Heart right ventricle (tissue), 16 donors: ENCODE data around the gene AP5S1. TPM values are rescaled to one million over a fixed set of nuclear protein-coding genes. Genes with fewer than 3 reads are reported as not detected.

Experiments used
- ATAC-seq, 8 donors: fragments of 200-7000 bp; cut with Tn5 transposase; one replicate each; pipeline ENCODE4 v1.9.1; 2020; ENCODE audit warnings: mild to moderate bottlenecking in 8 of 8, moderate library complexity in 8 of 8, moderate number of reproducible peaks in 1 of 8
- DNase-seq, 2 donors: peaks; one replicate each; pipeline ENCODE4 v3.0.0-alpha.2; 2020
- H3K27ac ChIP-seq, 10 donors: fragments of 200-600 bp; sonication (generic) in 2 of 10; one replicate each; pipeline versions ENCODE4 v1.5.0 to v1.8.0; 2020 to 2022; ENCODE audit warnings: mild to moderate bottlenecking in 3 of 10
- H3K27me3 ChIP-seq, 7 donors: fragments of 200-600 bp; one replicate each; pipeline ENCODE4 v1.8.0; 2021 to 2022; ENCODE audit warnings: mild to moderate bottlenecking in 2 of 7
- H3K36me3 ChIP-seq, 9 donors: fragments of 200-600 bp; sonication (generic) in 1 of 9; one replicate each; pipeline versions ENCODE4 v1.5.0 to v1.8.0; 2020 to 2022; ENCODE audit warnings: mild to moderate bottlenecking in 2 of 9
- H3K4me1 ChIP-seq, 9 donors: fragments of 200-600 bp; sonication (generic) in 1 of 9; one replicate each; pipeline versions ENCODE4 v1.5.0 to v1.8.0; 2020 to 2022; ENCODE audit warnings: mild to moderate bottlenecking in 4 of 9
- H3K4me3 ChIP-seq, 10 donors: fragments of 200-600 bp; sonication (generic) in 2 of 10; one replicate each; pipeline versions ENCODE4 v1.5.0 to v1.8.0; 2020 to 2022; ENCODE audit warnings: mild to moderate bottlenecking in 7 of 10, moderate library complexity in 2 of 10
- H3K9me3 ChIP-seq, 11 donors: fragments of 200-600 bp in 10 of 11; sonication (generic) in 2 of 11; one replicate each; pipeline versions ENCODE4 v1.5.0 to v1.8.0; 2013 to 2022; ENCODE audit warnings: mild to moderate bottlenecking in 2 of 11, control low read depth in 1 of 11, moderate library complexity in 1 of 11
- CTCF ChIP-seq, 9 donors: fragments of 200-600 bp; sonication (generic) in 2 of 9; IDR thresholded peaks; one replicate each; pipeline versions ENCODE4 v1.5.0 to v1.8.0; 2021 to 2022; ENCODE audit warnings: antibody characterized with exemption in 9 of 9, mild to moderate bottlenecking in 5 of 9, moderate library complexity in 1 of 9
- intact Hi-C, 10 donors: fragments of 100-400 bp; cut with DNase I; formaldehyde crosslinking; loops; one replicate each; pipeline versions ENCODE4 v1.11.1 to v1.14.2; 2022
- polyA plus RNA-seq, 2 donors: library from polyadenylated mRNA; stranded (reverse); fragments of 200-250 nt; gene quantifications; one replicate each; pipeline ENCODE4 v1.2.3, GENCODE V29; 2013
- total RNA-seq, 10 donors: library from RNA; stranded (reverse); fragmentation: NEBNext Ultra II Directional in 3 of 10; extraction: Animal tissue kit (Norgen Biotek cat#: 25700) in 3 of 10; gene quantifications; one replicate each; pipeline versions ENCODE4 v1.2.1 to v1.2.4, GENCODE V29; 2021 to 2023
- donor health status: Arrhythmogenic right ventricular cardiomyopathy.
- donor health status: ischemic (EF 13 %, LVEDD 7.1; RV severe dilation, severe dysfunction).
- donor health status: healthy with polysubstance abuse.
- donor health status: DM: no; HTN: yes; CAD: no.
- donor health status: DM: no; HTN: no; CAD: no.
- donor health status: ischemic (EF 25% LVEDD 6.9; RV normal size, moderate dysfunction).
- donor health status: ischemic (EF 25% LVEDD 5.7; RV mildly dilated, moderate dysfunction).
- donor health status: healthy.
- donor health status: DM: yes; HTN: yes; CAD: no.
- donor health status: Ischemic cardiomyopathy.
- donor health status: ischemic (EF 35%, LVEDD 5.7; RV mildly dilated, moderate dysfunction).
- donor health status: nonischemic (EF 11% LVEDD 7.7; RV severe dilation, severe dysfunction).
- donor health status: DM: yes; HTN: yes; CAD: no.
- donor health status: PGD.
- donor health status: ischemic (EF 29% LVEDD 5.4; RV normal size, mild dysfunction).
- donor health status: nonischemic (EF 23%, LVEDD 6.1; RV moderate dilation, normal function).

The AP5S1 gene
- total and polyA plus RNA-seq, 12 donors: 7.2 to 17.5 (median 14.5) TPM

GRCh38 chr20:3876676-3877075, 56.3 kb downstream of the AP5S1 start:
- peaks cover 0 to 22% (median 0%) of the 10 kb centered on the region in 9 donors for H3K4me1 ChIP-seq
- H3K4me3 ChIP-seq: no peak overlapping the region
- intact Hi-C loops: loop anchor here in 1 of 10 donors (10.0 kb wide), 1 partner anchor 128 kb away; no protein-coding TSS in a partner anchor
- no peak for DNase-seq
- H3K36me3 ChIP-seq: peaks cover 0 to 73% (median 14%) of the 10 kb centered on the region in 9 donors
- no peak for ATAC-seq
- no peaks in the 10 kb centered on the region for H3K9me3 ChIP-seq
- no peaks in the 10 kb centered on the region for H3K27me3 ChIP-seq
- H3K27ac ChIP-seq: no peak overlapping the region
- no peak for TF ChIP-seq CTCF (IDR thresholded peaks at IDR 0.05)

Other genes with a start within 250 kb of the AP5S1 start
- not detected for gene GFRA4, start 157.1 kb upstream of the AP5S1 start, total RNA-seq
- not detected for gene GFRA4, start 157.1 kb upstream of the AP5S1 start, polyA plus RNA-seq
- gene ADAM33, start 138.5 kb upstream of the AP5S1 start, total RNA-seq: 10 to 100 TPM in 2 of 10 donors, 1 to 10 TPM in 8; 1.6 to 13.2 (median 3.3) TPM
- gene ADAM33, start 138.5 kb upstream of the AP5S1 start, polyA plus RNA-seq: 10 to 100 TPM in 1 of 2 donors, 1 to 10 TPM in 1; 5.6 to 71.8 TPM
- gene SIGLEC1, start 107.9 kb upstream of the AP5S1 start, total RNA-seq: 10 to 100 TPM in 2 of 10 donors, 1 to 10 TPM in 8; 1.3 to 22.4 (median 2.8) TPM
- 10 to 100 TPM in 1 of 2 donors, 1 to 10 TPM in 1; 1.8 to 13.0 TPM for gene SIGLEC1, start 107.9 kb upstream of the AP5S1 start, polyA plus RNA-seq
- gene HSPA12B, start 87.9 kb upstream of the AP5S1 start, total RNA-seq: 10 to 100 TPM in 7 of 10 donors, 1 to 10 TPM in 3; 8.4 to 26.5 (median 11.2) TPM
- gene HSPA12B, start 87.9 kb upstream of the AP5S1 start, polyA plus RNA-seq: 10 to 100 TPM; 19.7 to 21.7 TPM
- gene ADISSP, start 52.8 kb upstream of the AP5S1 start, total RNA-seq: 10 to 100 TPM in 4 of 10 donors, 1 to 10 TPM in 6; 7.7 to 15.7 (median 9.7) TPM
- 10 to 100 TPM; 14.6 to 21.0 TPM for gene ADISSP, start 52.8 kb upstream of the AP5S1 start, polyA plus RNA-seq
- under 1 TPM in 6 of 10 donors, not detected in 4; 0.16 to 0.47 (median 0.23) TPM for gene SPEF1, start 39.1 kb upstream of the AP5S1 start, total RNA-seq
- under 1 TPM; 0.07 to 0.29 TPM for gene SPEF1, start 39.1 kb upstream of the AP5S1 start, polyA plus RNA-seq
- gene CENPB, start 33.8 kb upstream of the AP5S1 start, total RNA-seq: 10 to 100 TPM; 52.3 to 95.7 (median 67.7) TPM
- gene CENPB, start 33.8 kb upstream of the AP5S1 start, polyA plus RNA-seq: 10 to 100 TPM; 52.9 to 76.5 TPM
- 10 to 100 TPM in 2 of 10 donors, 1 to 10 TPM in 8; 2.8 to 17.3 (median 5.0) TPM for gene CDC25B, start 24.2 kb upstream of the AP5S1 start, total RNA-seq
- gene CDC25B, start 24.2 kb upstream of the AP5S1 start, polyA plus RNA-seq: 10 to 100 TPM; 12.6 to 15.9 TPM
- gene MAVS, start 26.3 kb downstream of the AP5S1 start, total RNA-seq: 10 to 100 TPM; 36.3 to 48.7 (median 46.1) TPM
- gene MAVS, start 26.3 kb downstream of the AP5S1 start, polyA plus RNA-seq: 10 to 100 TPM; 17.5 to 38.6 TPM
- 10 to 100 TPM; 12.2 to 25.1 (median 17.2) TPM for gene PANK2, start 68.8 kb downstream of the AP5S1 start, total RNA-seq
- gene PANK2, start 68.8 kb downstream of the AP5S1 start, polyA plus RNA-seq: 10 to 100 TPM; 18.8 to 20.1 TPM
- gene RNF24, start 195.0 kb downstream of the AP5S1 start, total RNA-seq: 10 to 100 TPM in 1 of 10 donors, 1 to 10 TPM in 9; 2.9 to 12.9 (median 5.0) TPM
- 1 to 10 TPM; 2.1 to 4.2 TPM for gene RNF24, start 195.0 kb downstream of the AP5S1 start, polyA plus RNA-seq